DMS 273 treated with DMSO at 0.1 percent for 48 hours (cell line): Measurements from ENCODE around the gene RNF183.
A peak's percentile ranks its signal among the peaks of the same experiment; 100 is the strongest.
"Not testable (repeated sequence)": the region's sequence is repeated elsewhere in the genome, so short reads cannot be mapped to it uniquely, and the experiment has no call there.

ENCODE experiments used
- DNase-seq: peaks from one replicate; lab custom pipeline; 2025; lab: John Stamatoyannopoulos, UW

RNF183 gene

GRCh38 chr9:113274474-113275156, 28.6 kb downstream of the RNF183 start:
- DNase-seq = peak; percentile 25

- DNase-seq = no peak
These were observed 33.3 kb downstream of the RNF183 start for GRCh38 chr9:113269871-113270270.

GRCh38 chr9:113269355-113269754, 33.8 kb downstream of the RNF183 start:
- no peak for DNase-seq

GRCh38 chr9:113267911-113268566, 35.1 kb downstream of the RNF183 start:
- no peak for DNase-seq

- DNase-seq = no peak
These were observed 37.0 kb downstream of the RNF183 start for GRCh38 chr9:113266174-113266573.

GRCh38 chr9:113261917-113262671, 41.1 kb downstream of the RNF183 start:
- DNase-seq = no peak

GRCh38 chr9:113258282-113258681, 44.9 kb downstream of the RNF183 start:
- no peak for DNase-seq

- DNase-seq = no peak
These were observed 45.3 kb downstream of the RNF183 start for GRCh38 chr9:113257863-113258262.

GRCh38 chr9:113255438-113255837, 47.7 kb downstream of the RNF183 start:
- no peak for DNase-seq

GRCh38 chr9:113254991-113255390, 48.2 kb downstream of the RNF183 start:
- no peak for DNase-seq

- DNase-seq = no peak
These were observed 52.4 kb downstream of the RNF183 start for GRCh38 chr9:113250807-113251206.

GRCh38 chr9:113249661-113250060, 53.5 kb downstream of the RNF183 start:
- not testable (repeated sequence) for DNase-seq

GRCh38 chr9:113247640-113248039, 55.5 kb downstream of the RNF183 start:
- no peak for DNase-seq
